H7 (cell line): ENCODE data around the gene CENPW. TPM values are rescaled to one million over a fixed set of nuclear protein-coding genes. Genes with fewer than 3 reads are reported as not detected.

ENCODE experiments used
- DNase-seq: peaks from one replicate; pipeline ENCODE4 v3.0.0; 2012
- H3K27me3 ChIP-seq: 2 replicates; pipeline ENCODE4 v1.6.0; 2011; ENCODE audit warnings: mild to moderate bottlenecking, low read length; ENCODE audit not compliant: control insufficient read depth, insufficient read depth
- H3K36me3 ChIP-seq: replicated peaks from 2 replicates; pipeline ENCODE4 v1.5.1; 2011; ENCODE audit warnings: low read length; ENCODE audit not compliant: control insufficient read depth, insufficient read depth
- H3K4me3 ChIP-seq: 2 replicates; pipeline ENCODE4 v1.5.1; 2011; ENCODE audit warnings: low read depth, mild to moderate bottlenecking, control low read depth, low read length, moderate library complexity; ENCODE audit not compliant: insufficient read depth
- total RNA-seq: library from RNA; depleted of rRNA; stranded (reverse); fragments of >200 nt; shearing (Covaris generic); gene quantifications from 2 replicates; pipeline ENCODE4 v1.2.3, GENCODE V29; 2014; rRNA removed

Gene CENPW
- 19.6 and 20.0 TPM in 2 replicates for total RNA-seq

DNA sequence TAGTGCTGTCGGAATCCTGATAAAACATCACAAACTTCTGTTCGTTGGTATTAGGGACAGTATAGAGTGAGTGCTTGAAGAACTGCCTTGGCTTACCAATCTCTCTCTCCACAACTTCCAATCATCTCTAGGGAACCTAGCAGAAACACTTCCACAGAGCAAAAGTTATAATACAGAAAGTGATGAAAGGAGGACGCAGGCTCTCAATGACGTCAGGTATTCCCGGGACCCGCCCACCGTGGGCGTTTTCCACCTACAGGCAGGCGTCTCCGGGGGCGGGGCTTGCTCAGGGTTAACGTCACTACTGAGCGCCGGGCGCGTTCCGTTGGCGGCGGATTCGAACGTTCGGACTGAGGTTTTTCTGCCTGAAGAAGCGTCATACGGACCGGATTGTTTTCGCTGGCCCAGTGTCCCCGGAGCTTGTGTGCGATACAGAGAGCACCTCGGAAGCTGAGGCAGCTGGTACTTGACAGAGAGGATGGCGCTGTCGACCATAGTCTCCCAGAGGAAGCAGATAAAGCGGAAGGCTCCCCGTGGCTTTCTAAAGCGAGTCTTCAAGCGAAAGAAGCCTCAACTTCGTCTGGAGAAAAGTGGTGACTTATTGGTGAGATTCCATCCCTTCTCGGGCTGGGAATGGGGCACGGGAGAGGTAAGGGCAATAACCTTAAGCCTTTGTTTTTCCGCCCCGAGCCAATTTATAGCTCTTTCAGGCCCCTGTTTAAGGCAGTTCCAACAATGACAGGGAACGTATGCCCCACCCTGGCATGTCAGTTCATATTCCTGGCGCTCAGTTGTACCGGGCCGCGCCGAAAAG, at the start of gene CENPW:
Gene CENPW, plus strand, starts transcription at position 320 of the 814 bp plus-strand sequence. Its CDS starts 159 bp downstream, at position 479.
- H3K4me3 ChIP-seq, result peak within 1 kb of the TSS; percentile 82
- H3K36me3 ChIP-seq, result no peaks in the 10 kb centered on the region
- H3K27me3 ChIP-seq, result no peaks in the 10 kb centered on the region
- peak; percentile 78 for DNase-seq

DNA sequence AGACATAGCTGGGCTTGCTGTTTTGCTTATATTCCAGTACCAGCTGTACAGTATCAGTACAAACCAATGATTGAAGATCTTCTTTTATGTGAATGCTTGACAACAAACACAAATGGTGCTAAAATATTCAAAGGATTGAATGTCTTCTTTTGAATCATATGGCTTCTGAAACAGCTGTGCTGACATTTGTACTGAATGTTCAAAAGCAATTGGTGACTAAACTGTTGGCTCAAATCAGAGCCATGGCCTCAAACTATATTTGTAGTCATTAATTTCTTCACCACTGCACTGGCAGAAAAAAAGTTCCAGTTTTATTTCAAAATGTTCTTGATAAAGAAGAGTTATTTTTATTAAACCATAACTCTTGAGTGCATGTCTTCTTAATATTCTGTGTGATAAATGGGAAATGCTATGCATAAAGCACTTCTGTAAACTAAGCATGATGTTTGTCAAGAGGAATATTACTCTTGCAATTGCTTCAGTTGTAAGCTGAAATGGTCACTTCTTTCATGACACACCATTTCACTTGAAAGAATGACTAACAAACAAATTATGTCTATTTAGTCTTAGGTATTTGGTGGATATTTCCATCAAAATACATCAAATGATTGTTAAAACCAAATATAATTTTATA, 45.9 kb upstream of the CENPW start:
- Histone ChIP-seq H3K27me3 (no peaks in the 10 kb centered on the region), H3K36me3 (no peaks in the 10 kb centered on the region), H3K4me3 (no peak overlapping the region)
- DNase-seq, result no peak

DNA sequence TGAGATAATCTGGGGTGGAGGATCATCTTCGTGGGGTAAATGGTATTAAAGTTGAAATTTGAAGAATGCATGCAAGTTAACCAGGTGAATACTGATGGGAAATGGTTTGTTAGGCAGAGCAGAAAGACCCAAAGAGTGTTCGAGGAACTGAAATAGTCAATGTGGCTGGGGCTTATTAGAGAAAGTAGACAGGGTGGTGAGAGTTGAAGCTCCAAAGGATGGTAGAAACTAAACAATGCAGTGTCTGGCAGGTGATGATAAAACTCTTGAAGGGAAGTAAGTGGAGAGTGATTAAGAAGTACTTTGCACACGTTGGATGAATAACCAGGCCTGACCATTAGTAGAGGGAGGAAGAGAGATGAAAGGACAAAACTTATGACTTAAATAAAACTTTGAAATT, 39.8 kb upstream of the CENPW start:
- H3K36me3 ChIP-seq, result no peaks in the 10 kb centered on the region
- no peaks in the 10 kb centered on the region for H3K27me3 ChIP-seq
- no peak for DNase-seq
- no peak overlapping the region for H3K4me3 ChIP-seq

DNA sequence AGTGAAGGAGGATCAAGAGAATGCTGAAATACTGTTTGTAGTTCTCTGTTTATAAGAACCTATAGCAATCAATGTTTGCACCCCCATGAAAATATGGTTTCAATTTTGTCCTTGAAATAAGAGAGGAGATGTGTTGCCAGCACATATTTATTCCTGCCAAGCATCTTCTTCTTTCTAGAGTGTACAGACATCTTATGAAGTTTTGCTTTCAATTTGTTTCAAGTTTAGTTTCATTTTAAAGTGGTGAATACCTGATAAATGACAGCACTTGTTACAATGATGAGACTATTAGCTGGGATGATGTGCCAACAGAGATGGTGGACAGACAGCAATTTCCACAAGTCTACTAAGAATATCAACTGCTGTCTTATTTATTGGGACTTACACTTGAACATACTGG, 39.2 kb upstream of the CENPW start:
- H3K27me3 ChIP-seq, result no peaks in the 10 kb centered on the region
- no peak overlapping the region for H3K4me3 ChIP-seq
- H3K36me3 ChIP-seq, result no peaks in the 10 kb centered on the region
- no peak for DNase-seq

DNA sequence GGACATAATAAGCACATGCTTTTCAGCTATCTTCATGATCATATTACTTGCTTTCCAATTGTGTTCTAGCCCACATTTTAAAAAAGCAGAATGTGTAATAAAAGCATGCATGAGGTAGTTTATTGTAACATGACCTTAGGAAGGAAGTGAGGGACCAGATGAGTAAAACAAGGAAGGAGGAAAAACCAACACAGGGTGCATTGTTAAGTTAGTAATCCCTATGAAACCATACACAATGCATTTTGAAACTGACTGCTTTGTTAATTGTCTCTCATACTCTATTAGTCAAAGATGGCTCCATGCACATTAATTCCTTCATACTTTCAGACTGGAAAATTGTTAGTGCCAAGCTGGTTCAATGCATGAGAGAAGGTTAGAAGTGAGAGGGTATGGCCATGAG, 37.7 kb upstream of the CENPW start:
- no peak for DNase-seq
- H3K27me3 ChIP-seq, result no peaks in the 10 kb centered on the region
- H3K4me3 ChIP-seq, result no peak overlapping the region
- H3K36me3 ChIP-seq, result no peaks in the 10 kb centered on the region

DNA sequence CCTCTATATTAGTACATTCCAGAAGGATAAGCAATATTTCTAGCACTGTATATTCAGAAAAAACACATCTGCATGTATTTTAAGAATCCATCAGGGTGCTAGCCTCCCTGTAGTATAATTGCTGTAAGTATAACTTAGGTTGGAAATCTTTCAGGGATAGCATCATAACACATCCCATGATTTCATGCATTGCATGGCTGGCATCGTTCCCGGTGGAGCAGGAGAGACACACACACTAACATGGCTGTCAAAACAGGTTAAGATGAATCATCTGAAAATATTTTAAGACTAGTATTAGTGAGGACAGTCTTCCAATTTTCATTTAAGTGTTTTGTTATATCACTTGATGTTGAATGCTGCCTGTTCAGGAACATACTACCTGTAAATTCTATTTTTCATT, 32.1 kb upstream of the CENPW start:
- Histone ChIP-seq H3K36me3 (no peaks in the 10 kb centered on the region), H3K4me3 (no peak overlapping the region), H3K27me3 (no peaks in the 10 kb centered on the region)
- DNase-seq, result no peak

DNA sequence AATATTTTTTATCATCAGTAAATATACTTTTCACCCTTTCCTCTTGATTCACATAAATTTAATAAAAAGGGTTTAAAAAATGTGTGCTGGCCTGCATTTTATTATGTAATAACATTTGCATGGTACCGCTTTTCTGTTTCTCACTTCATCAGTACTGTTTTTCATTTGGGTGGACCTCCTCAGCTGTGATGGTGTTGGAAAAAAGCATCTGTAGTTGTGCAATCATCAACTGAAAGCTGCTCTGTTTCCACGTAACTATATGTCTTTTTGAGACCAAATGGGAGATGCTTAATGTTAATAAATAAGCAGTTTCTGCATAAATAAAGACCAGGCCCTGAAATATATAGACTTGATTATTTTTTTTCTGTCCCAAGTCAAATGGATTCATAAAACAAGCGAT, 31.6 kb upstream of the CENPW start:
- Histone ChIP-seq H3K4me3 (no peak overlapping the region), H3K27me3 (no peaks in the 10 kb centered on the region), H3K36me3 (no peaks in the 10 kb centered on the region)
- no peak for DNase-seq

DNA sequence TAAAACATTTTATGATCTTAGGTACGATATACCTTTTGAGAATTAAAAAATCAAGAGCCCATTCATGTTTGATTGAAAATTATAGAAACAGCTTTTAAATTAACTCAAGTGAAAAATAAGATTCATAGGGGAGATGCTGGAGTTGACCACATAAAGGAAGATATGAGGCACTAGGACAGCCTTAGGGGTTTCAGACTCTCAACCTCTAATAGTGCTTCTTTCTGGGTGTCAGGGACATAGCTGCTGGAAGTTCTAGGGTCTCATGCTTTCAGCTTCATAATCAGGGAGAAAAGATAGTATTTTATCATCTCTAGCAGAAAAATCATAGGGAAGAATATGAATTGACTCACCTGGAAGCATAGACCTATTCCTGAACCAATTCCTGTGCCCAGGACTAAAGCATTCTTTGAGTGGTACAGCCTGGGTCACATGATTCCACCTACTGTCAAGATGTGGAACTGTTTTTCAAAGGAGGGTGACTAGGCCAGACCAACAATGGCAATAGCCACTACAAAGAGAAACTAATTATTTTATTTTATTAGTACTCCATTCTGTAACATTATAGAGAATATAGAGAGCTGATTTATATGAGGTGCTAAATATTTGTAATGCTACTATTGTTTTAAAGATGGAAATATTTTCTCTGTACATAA, 27.8 kb upstream of the CENPW start:
- DNase-seq, result peak; percentile 55
- Histone ChIP-seq H3K4me3 (no peak overlapping the region), H3K36me3 (no peaks in the 10 kb centered on the region), H3K27me3 (no peaks in the 10 kb centered on the region)

DNA sequence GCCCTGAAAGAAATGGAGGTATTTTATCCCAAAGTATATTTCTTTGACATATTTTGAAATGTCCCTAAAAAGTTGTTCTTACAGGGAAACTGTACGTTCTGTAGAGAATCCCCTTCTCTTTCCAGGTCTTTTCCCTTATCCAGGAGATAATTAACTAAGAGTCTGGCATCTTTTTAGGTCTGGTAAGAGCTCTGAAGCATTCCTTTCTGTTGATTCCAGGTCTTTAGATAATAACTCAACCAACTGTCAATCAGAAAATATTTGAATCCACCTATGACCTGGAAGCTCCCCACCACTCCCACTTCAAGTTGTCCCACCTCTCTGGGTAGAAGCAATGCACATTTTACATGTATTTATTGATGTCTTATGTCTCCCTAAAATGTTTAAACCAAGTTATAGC, 26.0 kb upstream of the CENPW start:
- no peaks in the 10 kb centered on the region for H3K27me3 ChIP-seq
- H3K4me3 ChIP-seq, result no peak overlapping the region
- no peak for DNase-seq
- no peaks in the 10 kb centered on the region for H3K36me3 ChIP-seq

DNA sequence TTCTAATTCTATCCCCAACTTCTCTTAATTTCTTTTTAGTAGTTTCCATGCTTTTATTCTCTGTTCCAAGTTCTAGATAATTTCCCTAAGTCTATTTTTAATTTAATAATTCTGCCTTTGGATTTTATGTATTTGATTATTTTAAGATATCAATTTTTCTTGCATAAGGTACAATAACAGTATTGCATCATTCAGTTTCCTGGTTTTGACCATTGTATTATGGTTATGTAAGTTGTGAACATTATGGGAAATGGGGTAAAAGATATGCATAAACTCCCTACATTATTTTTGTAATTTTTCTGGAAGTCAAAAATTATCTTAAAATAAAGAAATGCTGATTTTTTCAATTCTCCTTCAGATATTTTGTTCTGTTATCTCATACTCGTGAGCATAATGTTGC, 21.1 kb upstream of the CENPW start:
- DNase-seq, result no peak
- Histone ChIP-seq H3K27me3 (no peaks in the 10 kb centered on the region), H3K4me3 (no peak overlapping the region), H3K36me3 (no peaks in the 10 kb centered on the region)

DNA sequence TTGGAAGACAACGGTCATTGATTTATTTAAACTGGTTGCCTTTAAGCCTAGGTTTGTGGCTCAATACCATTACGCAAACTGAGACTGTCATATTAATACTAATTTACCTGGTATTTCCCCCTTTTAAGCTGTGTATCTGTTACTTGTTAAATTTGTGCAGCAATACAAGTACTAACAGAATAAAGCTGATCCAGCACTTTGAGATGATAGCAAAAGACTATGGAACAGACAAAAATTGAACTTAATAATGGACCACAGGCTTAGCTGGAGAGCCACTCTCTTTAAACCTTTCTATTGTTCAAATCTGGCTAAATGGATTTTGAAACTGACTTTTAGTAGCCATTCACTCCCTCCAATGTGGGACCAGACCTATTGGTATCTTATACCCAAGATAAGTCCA, 6.2 kb upstream of the CENPW start:
- DNase-seq, result no peak
- H3K36me3 ChIP-seq, result no peaks in the 10 kb centered on the region

DNA sequence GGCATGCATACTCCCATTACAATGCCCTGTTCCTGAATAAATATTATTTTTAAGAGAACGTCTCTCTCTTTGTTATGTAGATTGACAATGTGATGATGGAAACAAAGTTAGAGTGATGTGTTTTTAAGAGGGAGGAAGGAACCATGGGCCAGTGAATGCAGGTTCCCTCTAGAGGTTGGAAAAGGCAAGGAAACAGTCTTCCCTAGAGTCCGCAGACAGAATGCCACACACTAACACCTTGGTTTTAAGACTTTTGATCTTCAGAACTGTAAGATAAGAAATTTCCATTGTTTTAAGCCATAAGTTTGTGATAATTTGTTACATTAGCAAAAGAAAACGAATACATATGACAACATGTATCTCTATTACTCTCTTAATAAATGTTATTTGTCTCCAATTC, 4.7 kb upstream of the CENPW start:
- DNase-seq, result peak; percentile 23
- H3K4me3 ChIP-seq, result no peak overlapping the region
- H3K27me3 ChIP-seq, result no peaks in the 10 kb centered on the region
- no peaks in the 10 kb centered on the region for H3K36me3 ChIP-seq

More for the DNA sequence above, 6.2 kb upstream of the CENPW start:
- no peak overlapping the region for H3K4me3 ChIP-seq
- no peaks in the 10 kb centered on the region for H3K27me3 ChIP-seq

DNA sequence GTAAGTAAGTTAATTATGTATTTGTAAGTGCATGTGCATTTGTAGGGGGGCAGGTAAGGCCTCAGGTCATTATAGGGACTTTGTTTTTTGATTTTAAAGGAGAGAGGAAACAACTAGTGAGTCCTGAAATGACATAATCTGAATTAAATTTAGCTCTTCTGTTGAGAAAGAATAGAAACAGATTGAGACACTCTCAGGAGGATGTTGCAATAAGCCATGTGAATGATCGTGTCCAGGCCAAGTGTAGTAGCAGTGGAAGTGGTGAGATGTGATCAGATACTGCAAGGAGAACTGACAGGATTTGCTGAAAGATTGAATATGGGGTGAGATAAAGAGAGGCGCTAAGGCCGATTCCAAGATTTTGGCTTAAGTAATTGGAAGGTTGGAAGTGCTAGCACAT, 2.6 kb upstream of the CENPW start:
- DNase-seq, result no peak
- H3K4me3 ChIP-seq, result no peak overlapping the region

DNA sequence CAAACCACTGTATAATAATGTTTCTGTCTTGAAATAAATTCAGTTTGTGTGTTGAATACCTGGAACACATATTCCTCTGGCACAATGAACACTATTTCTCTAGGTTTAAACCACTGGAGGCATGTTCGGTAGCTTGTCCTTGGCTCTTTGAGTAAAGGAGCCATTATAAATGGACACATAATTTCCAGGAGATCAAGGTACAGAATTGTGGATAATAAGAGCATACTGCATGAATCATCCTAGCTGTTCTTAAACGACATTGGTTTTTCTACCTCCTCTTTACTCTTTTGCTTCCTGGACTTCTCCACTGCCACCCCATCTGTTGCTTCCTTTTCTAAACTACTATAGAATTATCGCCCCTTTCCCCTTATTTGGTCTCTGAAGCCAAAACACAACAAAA, 1.2 kb downstream of the CENPW start:
- Histone ChIP-seq H3K4me3 (peak overlapping the region; percentile 82; the same call in 1 of the 2 replicates), H3K27me3 (no peaks in the 10 kb centered on the region), H3K36me3 (no peaks in the 10 kb centered on the region)
- no peak for DNase-seq

More for the DNA sequence above, 2.6 kb upstream of the CENPW start:
- Histone ChIP-seq H3K36me3 (no peaks in the 10 kb centered on the region), H3K27me3 (no peaks in the 10 kb centered on the region)

DNA sequence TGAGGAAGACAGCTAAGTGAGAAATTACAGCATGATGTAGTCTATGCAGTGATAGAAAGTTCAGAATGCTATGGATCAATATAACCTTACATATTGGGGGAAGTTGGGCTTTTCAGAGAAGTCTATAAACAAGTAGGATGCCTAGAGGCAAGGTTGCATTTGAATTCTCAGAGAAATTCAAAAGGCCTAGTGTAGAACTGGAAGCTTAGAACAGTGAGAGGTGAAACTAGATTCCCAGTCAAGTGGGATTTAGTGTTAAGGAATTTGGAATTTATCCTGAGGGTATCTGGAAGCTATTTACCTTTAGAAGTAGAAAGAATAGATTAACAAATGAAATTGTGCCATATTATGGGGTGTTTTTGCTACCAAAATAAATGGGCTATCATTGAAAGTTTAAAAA, 4.3 kb downstream of the CENPW start:
- DNase-seq, result no peak
- Histone ChIP-seq H3K4me3 (no peak overlapping the region), H3K27me3 (no peaks in the 10 kb centered on the region), H3K36me3 (no peaks in the 10 kb centered on the region)
